ENCODE measurements around the gene L3MBTL1. TPM values are rescaled to one million over a fixed set of nuclear protein-coding genes. Genes with fewer than 3 reads are reported as not detected.

Gene L3MBTL1
- total RNA-seq, 1 donor from 2014 or later = 10.5 TPM

DNA sequence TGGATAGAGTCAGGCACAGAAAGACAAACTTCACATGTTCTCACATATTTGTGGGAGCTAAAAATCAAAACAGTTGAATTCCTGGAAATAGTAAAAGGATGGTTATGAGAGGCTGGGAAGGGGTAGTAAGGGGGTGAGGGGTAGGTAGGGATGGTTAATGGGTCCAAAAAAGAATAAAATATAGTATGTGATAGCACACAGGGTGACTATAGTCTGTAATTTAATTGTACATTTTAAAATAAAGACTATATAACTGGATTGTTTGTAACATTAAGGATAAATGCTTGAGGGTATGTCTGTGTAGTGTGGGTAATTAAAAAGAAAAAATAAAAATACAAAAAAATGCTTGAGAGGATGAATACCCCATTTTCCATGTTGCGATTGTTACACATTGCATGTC, 39.9 kb upstream of the L3MBTL1 start:
- intact Hi-C loops (cut with DNase I) = no loop called here
- H3K36me3 ChIP-seq = peaks cover 83% of the 10 kb centered on the region

DNA sequence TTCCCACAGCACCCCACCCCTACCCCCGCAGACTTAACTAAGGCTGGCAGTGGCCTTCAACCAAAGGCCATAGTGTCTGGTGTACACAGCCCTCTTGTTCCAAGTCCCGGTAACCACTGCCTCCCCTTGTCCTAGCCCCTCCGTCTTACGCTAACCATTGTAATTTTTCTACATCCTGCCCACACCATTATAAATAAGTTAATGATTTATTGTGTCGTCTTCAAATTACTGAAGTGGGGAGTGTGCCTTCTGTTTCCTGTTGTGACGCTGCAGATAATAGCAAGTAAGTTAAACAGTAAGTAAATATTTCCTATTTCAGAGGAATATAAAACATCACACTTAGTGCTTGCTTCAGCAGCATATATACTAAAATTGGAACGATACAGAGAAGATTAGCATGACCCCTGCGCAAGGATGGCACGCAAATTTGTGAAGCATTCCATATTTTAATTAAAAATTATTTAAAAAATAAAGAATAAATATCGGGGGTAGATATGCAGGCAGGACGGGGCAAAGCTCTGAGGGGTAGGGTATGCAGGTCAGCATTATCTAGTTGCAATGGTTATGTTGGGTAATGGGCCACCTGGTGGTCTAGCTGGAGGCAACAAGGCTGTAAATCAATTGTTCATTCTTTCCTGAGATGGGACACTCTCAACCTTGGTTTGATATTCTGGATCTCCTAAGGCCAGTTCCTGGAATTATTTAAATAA, 34.7 kb upstream of the L3MBTL1 start:
- TF ChIP-seq, protein P1, sequence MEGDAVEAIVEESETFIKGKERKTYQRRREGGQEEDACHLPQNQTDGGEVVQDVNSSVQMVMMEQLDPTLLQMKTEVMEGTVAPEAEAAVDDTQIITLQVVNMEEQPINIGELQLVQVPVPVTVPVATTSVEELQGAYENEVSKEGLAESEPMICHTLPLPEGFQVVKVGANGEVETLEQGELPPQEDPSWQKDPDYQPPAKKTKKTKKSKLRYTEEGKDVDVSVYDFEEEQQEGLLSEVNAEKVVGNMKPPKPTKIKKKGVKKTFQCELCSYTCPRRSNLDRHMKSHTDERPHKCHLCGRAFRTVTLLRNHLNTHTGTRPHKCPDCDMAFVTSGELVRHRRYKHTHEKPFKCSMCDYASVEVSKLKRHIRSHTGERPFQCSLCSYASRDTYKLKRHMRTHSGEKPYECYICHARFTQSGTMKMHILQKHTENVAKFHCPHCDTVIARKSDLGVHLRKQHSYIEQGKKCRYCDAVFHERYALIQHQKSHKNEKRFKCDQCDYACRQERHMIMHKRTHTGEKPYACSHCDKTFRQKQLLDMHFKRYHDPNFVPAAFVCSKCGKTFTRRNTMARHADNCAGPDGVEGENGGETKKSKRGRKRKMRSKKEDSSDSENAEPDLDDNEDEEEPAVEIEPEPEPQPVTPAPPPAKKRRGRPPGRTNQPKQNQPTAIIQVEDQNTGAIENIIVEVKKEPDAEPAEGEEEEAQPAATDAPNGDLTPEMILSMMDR (IDR thresholded peaks at IDR 0.05) = no peak
- Histone ChIP-seq H3K36me3 (peaks cover 31% of the 10 kb centered on the region), H3K4me3 (no peak overlapping the region), H3K9me3 (no peaks in the 10 kb centered on the region), H3K27ac (no peak overlapping the region), H3K27me3 (ENCODE audit: low read depth) (no peaks in the 10 kb centered on the region), H3K4me1 (no peaks in the 10 kb centered on the region)
- DNase-seq = no peak
- no peak for ATAC-seq
- intact Hi-C loops (cut with DNase I) = no loop called here

More for the DNA sequence above, 39.9 kb upstream of the L3MBTL1 start:
- TF ChIP-seq, protein P1 (IDR thresholded peaks at IDR 0.05) = no peak
- Histone ChIP-seq H3K4me3 (no peak overlapping the region), H3K4me1 (peaks cover 10% of the 10 kb centered on the region), H3K27me3 (ENCODE audit: low read depth) (no peaks in the 10 kb centered on the region), H3K27ac (no peak overlapping the region), H3K9me3 (no peaks in the 10 kb centered on the region)
- ATAC-seq = no peak
- no peak for DNase-seq

- no peak for ATAC-seq
- no peaks in the 10 kb centered on the region for H3K27me3 ChIP-seq (ENCODE audit: low read depth)
- no peak overlapping the region for H3K4me3 ChIP-seq
- H3K9me3 ChIP-seq = no peaks in the 10 kb centered on the region
- H3K27ac ChIP-seq = no peak overlapping the region
- intact Hi-C loops (cut with DNase I) = no loop called here
- peaks cover 26% of the 10 kb centered on the region for H3K36me3 ChIP-seq
- TF ChIP-seq, protein P1 (IDR thresholded peaks at IDR 0.05) = no peak
- DNase-seq = no peak
- H3K4me1 ChIP-seq = no peaks in the 10 kb centered on the region
These were observed 34.2 kb upstream of the L3MBTL1 start for GRCh38 chr20:43473381-43473704.

- no peak overlapping the region for H3K27ac ChIP-seq
- no peaks in the 10 kb centered on the region for H3K4me1 ChIP-seq
- H3K27me3 ChIP-seq (ENCODE audit: low read depth) = no peaks in the 10 kb centered on the region
- H3K4me3 ChIP-seq = no peak overlapping the region
- intact Hi-C loops (cut with DNase I) = no loop called here
- no peak for ATAC-seq
- H3K9me3 ChIP-seq = no peaks in the 10 kb centered on the region
- TF ChIP-seq, protein P1 (IDR thresholded peaks at IDR 0.05) = no peak
- no peak for DNase-seq
- no peaks in the 10 kb centered on the region for H3K36me3 ChIP-seq
These were observed 30.3 kb upstream of the L3MBTL1 start for GRCh38 chr20:43477193-43477592.

DNA sequence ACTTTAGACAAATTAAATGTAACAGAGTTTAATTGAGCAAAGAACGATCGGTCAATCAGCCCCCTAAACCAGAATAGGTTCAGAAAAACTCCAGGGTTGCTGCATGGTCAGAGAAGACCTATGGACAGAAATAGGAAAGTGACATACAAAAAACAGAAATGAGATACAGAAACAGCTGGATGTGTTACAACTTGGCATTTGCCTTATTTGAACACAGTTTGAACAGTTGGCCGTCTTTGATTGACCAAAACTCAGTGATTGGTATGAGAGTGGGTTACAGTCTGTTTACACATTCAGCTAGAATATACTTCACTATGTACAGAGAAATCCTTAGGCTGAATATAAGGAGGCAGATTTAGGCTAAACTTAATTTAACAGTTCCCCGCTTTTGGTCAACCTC, 29.9 kb upstream of the L3MBTL1 start:
- no peaks in the 10 kb centered on the region for H3K9me3 ChIP-seq
- H3K27me3 ChIP-seq (ENCODE audit: low read depth) = no peaks in the 10 kb centered on the region
- TF ChIP-seq, protein P1 (IDR thresholded peaks at IDR 0.05) = no peak
- no peak overlapping the region for H3K4me3 ChIP-seq
- ATAC-seq (no peak), DNase-seq (no peak)
- H3K36me3 ChIP-seq = no peaks in the 10 kb centered on the region
- intact Hi-C loops (cut with DNase I) = no loop called here
- H3K27ac ChIP-seq = no peak overlapping the region
- no peaks in the 10 kb centered on the region for H3K4me1 ChIP-seq

All from lower lobe of right lung (tissue), 2 donors.